HG02852 (cell line): ENCODE data around the gene GALR3.

Experiments
- ATAC-seq: cut with Tn5 transposase; IDR thresholded peaks from one replicate; pipeline ENCODE4 v1.9.1; 2021; ENCODE audit warnings: mild to moderate bottlenecking, moderate library complexity; ENCODE audit not compliant: unreplicated experiment

Gene GALR3

GRCh38 chr22:37862570-37863325 lies 39.6 kb downstream of the GALR3 start:
- ATAC-seq = no peak

GRCh38 chr22:37865510-37865909 lies 42.3 kb downstream of the GALR3 start:
- ATAC-seq = no peak

DNA sequence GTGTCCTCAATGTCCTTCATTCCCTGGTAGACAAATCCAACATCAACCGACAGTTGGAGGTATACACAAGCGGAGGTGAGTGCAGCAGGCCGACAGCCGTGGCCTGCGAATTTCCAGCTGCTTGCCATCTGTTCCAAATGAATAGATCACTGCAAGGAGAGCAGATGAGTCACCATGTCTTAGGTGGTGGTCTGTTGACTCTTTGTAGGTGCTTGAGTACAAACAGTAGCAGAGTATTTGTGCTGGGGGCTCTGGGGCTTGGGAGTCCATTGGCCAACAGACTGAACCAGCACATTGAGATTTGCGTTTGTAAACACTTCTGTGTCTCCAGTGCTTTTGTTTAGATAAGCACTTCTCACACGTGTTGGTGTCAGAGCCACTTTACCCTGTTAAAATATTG lies 47.1 kb downstream of the GALR3 start:
- no peak for ATAC-seq
